Endothelial cell of hepatic sinusoid (primary cell): ENCODE measurements around the gene POLA2.

Source experiments
- in situ Hi-C: cut with HindIII; loops from 2 replicates; pipeline ENCODE4 v1.10.0; 2017; ENCODE audit warnings: low sequenced_read_pairs

The POLA2 gene

GRCh38 chr11:65279279-65279678 is 17.5 kb downstream of the POLA2 start:
- in situ Hi-C loops, result loop anchor here (5.0 kb wide), 3 partner anchors 42 to 73 kb away; partner anchors contain the start of gene TIGD3

DNA sequence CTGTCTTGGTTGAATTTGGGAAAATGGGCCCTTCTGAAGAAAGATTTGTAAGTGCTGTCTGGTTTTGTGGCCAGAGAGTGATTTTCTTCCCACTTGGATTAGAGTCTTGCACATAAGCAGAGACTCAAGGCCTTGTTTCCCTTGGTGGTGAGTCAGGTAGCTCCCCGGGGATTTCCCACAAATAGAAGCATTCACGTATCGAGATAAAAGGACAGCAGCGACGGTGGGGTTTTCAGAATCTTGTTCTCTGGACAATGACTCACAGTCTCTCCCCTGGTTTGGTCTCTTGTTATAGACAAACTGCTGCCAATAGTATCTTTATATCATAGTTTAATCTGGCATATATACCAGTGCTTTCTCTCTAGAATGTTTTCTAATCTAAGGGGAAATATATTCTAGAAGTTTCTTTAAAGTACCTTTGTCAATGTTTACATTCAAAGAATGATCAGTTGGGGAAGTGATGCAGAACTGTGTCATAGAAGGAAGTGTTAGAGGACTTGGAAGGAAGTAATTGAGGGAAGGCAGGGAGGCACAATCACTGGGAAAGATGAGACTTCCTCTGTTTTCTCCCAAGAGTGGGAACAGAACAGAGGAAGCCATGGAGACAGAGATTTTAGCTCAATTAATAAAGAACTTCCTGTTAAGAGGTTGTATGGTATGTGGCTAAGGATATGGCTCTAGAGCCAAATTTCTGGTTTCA is 18.1 kb downstream of the POLA2 start:
- in situ Hi-C loops, result loop anchor here (5.0 kb wide), 3 partner anchors 42 to 72 kb away; partner anchors contain the start of gene TIGD3

- in situ Hi-C loops, result no loop called here
Observed at GRCh38 chr11:65280646-65281045, 18.9 kb downstream of the POLA2 start.

DNA sequence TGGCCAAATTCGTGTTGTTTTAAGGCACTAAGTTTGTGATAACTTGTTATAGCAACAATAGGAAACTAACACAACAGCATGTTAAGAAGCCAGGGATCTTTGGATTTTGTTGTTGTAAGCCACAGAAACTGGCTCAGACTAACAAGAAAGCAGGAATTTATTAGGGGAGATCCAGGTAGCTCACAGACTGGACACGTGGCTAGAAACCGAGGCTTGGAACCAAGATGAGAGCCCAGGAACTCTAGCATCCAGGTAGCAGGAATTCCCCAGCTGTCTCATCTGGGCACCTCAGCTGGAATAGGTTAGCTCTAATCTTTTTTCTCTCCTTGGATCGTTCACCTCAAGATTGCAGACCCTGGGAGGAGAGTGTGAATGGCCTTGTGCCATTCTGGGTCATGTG is 24.9 kb downstream of the POLA2 start:
- in situ Hi-C loops, result no loop called here

DNA sequence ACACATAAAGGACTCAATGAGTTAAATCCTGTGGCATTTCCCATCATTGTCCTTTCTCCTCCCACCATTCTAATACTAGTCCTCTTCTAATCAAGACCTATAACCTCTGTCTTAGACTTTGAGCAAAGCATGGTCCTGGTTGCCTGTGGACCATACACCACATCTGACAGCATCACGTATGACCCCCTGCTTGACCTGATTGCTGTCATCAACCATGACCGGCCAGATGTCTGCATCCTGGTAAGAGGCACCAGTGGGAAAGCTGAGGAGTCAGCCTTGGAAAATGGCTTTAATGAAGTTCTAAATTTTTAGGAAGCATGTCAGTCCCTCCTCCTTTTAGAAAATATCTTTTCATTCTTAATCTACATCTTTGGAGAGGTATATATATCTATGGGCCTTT is 25.8 kb downstream of the POLA2 start:
- in situ Hi-C loops, result no loop called here

- in situ Hi-C loops, result no loop called here
Observed at GRCh38 chr11:65288706-65289536, 27.2 kb downstream of the POLA2 start.

DNA sequence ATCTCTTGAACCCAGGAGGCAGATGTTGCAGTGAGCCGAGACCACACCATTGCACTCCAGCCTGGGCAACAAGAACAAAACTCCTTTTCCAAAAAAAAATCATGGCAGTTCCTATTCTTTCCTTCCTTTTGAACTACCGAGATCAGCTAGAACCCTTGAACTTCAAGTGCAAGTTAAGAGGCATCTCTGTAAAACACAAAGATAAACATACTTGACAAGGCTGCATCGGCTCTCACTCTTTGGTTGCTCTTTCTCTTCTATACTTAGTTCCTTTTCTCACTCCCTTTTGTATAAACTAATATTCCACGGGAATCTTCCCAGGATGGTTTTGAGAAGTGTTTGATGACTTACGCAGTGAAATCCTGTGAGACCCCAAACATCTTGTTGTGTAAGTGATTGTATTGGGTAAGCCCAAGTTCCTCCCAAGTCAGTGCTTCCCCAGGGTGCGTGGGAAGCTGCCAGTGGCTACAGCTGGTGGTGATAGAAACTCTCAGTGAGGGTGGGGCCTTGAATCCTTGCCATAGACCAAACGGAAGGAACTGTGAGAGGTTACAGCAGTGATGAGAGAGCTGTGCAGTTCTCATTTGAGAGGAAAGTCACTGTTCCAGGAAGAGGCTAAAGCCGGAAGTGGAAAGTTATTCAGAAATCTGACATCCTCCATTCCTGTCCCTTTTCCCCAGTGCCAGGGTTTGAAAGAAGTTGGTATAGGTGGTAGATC is 28.8 kb downstream of the POLA2 start:
- in situ Hi-C loops, result no loop called here

DNA sequence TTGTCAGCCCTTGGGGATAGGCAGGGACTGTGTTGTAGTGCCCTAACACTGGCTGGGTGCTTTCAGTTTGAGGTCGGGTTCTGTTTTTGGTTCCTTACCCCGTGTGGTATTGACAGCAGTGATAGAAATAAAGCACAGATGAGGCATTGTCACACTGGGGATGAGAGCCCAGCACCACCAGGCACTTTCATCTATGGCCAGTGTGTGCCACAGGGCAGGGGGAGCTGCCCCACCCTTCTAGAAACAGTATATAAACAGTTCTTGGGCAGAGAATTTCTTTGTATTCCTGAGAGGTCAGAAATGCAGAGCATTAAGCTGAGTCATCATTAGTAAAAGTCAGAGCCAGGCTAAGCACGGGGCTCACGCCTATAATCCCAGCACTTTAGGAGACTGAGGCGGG is 29.9 kb downstream of the POLA2 start:
- in situ Hi-C loops, result no loop called here

- in situ Hi-C loops, result no loop called here
Observed at GRCh38 chr11:65292890-65293289, 31.1 kb downstream of the POLA2 start.

GRCh38 chr11:65293909-65294381 is 32.2 kb downstream of the POLA2 start:
- in situ Hi-C loops, result no loop called here

GRCh38 chr11:65295001-65295400 is 33.2 kb downstream of the POLA2 start:
- in situ Hi-C loops, result no loop called here

DNA sequence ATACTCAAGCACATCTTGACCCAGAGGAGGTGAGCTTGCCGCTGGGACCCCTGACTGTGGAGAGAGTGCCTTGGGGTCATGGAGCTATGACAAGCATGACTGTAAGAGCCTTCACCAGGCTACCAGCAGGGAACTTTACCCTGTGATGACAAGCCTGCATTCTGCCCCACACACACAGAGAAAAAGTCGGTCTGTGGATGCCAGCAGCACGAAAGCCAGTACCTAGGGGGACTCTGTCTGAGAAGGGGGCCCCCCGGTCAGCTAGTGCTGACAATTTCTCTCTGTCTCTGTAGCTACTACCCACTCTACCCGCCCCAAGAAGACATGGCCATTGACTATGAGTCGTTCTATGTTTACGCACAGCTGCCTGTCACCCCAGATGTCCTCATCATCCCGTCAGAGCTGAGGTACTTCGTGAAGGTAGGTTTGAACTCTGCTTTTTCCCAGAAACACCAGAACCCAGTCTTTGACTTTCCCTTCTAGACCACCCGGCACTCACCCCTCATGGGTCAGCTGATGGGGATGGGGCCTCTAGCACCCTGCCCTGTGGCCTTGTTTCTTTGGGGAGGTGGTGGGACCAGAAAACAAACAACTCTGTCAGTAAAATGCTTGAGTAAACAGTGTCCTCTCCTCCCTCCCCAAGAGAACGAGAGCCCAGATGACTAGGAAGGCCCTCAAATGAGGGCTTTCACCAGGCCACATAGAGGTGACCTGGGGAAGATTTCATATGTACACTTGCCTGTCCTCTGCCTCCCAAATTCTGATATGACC is 34.0 kb downstream of the POLA2 start:
- in situ Hi-C loops, result no loop called here

GRCh38 chr11:65297026-65297672 is 35.4 kb downstream of the POLA2 start:
- in situ Hi-C loops, result no loop called here

DNA sequence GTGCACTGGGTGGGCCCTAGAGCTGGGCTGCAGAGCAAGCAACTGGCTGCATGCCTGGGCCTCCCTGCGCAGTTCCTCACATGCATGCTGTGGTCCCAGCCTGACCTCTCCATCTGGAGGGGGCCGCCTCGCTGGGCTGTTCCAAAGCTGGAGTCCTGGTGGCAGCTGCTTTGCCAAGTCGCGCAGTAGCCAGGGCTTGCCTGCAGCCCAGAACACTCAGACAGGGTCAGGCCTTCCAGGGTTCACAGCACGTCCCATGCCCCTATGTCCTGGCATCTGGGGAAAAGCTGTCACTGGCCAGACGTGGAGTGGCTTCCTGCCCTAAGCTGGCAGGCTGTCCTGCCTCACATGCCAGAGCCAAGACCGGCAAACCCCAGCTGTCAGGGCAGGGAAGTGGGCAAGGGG is 36.4 kb downstream of the POLA2 start:
- in situ Hi-C loops, result no loop called here

DNA sequence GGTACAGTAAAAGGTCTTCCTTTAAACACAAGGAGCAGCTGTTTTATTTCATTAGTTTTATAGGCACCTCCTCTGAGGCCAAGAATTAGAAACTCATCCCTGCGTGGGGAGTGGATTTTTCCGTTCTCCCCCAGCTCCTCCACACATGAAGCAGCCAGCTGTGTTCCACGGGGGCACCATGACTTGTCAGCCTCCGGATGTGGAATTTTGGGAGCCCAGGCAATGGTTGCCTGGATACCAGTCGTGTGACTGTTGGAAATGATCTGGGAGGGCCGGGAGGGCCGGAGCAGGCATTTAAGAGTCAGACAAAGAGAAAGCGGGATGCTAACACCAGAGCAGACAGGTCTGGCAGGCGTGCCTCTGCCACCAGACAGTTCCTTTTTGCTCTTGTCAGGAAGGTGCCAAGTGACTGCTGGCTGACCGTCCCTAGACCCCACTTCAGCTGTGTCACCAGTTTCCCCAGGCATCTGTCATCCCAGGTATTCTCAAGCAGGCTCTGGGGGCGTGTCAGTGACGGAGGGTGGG is 37.0 kb downstream of the POLA2 start:
- in situ Hi-C loops, result no loop called here

GRCh38 chr11:65300621-65301275 is 39.0 kb downstream of the POLA2 start:
- in situ Hi-C loops, result no loop called here

- in situ Hi-C loops, result no loop called here
Observed at GRCh38 chr11:65301491-65302329, 39.9 kb downstream of the POLA2 start.

GRCh38 chr11:65303555-65303954 is 41.8 kb downstream of the POLA2 start:
- in situ Hi-C loops, result no loop called here
